Epithelial cell of esophagus (primary cell): ENCODE data around the gene ERCC6L2.

Experiments used
- DNase-seq: peaks from one replicate; pipeline ENCODE4 v3.0.0; 2010; ENCODE audit warnings: low read depth
- H3K4me3 ChIP-seq: 2 replicates; pipeline ENCODE4 v1.5.1; 2011; ENCODE audit warnings: mild to moderate bottlenecking, low read length, control low read depth
- TF ChIP-seq, protein P1 (sequence below): IDR thresholded peaks from 2 replicates; pipeline ENCODE4 v1.5.1; 2011; ENCODE audit warnings: low read depth, mild to moderate bottlenecking, low read length, control low read depth, inconsistent platforms; ENCODE audit not compliant: insufficient read depth; ENCODE audit errors: missing control alignments

Gene ERCC6L2

DNA sequence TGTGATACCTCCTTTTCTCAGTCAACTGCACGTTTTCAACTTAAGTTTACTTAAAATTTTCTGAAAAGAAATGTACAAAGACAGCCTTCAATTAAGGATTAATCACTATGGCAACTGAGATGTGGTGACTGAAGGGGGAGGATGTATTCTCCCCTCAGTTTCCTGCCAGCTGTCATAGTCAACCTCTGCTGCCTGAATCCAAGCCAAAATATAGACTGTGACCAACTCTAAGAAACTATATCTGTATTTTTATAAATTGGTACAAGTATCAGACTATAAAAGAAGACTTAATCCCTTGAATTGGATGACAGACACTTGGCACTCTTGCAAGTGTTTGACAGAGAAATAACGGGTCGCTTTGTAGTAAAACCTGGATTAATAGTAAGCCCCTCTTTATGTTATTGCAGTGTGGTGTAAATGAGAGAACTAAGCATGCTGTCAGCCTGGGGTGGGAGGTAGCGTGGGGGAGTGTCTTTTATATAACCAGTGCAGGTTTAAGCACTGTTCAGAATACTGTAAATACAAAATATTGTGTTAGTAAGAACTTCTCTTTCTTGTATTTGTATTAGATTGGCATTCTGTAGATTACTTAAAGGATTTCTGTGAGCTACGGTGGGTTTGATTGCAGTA is 106.4 kb downstream of the ERCC6L2 start:
- DNase-seq: no peak
- no peak overlapping the region for H3K4me3 ChIP-seq
- TF ChIP-seq, protein P1, sequence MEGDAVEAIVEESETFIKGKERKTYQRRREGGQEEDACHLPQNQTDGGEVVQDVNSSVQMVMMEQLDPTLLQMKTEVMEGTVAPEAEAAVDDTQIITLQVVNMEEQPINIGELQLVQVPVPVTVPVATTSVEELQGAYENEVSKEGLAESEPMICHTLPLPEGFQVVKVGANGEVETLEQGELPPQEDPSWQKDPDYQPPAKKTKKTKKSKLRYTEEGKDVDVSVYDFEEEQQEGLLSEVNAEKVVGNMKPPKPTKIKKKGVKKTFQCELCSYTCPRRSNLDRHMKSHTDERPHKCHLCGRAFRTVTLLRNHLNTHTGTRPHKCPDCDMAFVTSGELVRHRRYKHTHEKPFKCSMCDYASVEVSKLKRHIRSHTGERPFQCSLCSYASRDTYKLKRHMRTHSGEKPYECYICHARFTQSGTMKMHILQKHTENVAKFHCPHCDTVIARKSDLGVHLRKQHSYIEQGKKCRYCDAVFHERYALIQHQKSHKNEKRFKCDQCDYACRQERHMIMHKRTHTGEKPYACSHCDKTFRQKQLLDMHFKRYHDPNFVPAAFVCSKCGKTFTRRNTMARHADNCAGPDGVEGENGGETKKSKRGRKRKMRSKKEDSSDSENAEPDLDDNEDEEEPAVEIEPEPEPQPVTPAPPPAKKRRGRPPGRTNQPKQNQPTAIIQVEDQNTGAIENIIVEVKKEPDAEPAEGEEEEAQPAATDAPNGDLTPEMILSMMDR: no peak

DNA sequence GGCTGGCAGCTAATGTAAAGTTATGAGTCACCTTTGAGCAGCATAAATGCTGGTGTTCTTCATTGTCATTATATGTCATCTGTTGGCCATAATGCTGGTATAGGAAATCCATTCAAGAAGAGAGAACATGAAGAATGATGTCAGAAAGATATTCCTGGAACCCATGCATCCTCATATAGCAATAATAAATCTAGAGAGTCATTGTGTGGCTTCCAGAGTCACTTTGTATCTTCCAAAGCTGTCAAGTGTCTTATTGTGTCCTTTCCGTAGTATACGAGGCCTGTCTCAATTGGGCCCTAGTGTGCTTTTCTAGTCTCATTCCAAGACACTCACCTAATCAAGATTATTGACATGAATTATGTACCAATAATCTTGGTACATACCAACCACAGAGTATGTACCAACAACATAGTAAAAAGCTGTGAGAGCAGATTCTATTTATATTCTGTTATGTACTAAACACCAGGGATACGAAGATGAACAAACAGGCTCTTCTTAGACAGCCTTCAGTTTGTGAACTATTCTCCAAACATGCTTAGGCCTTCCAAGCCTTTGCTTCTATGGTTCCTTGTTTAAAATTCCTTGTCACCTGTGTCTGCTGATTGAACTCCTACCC is 110.1 kb downstream of the ERCC6L2 start:
- TF ChIP-seq, protein P1: no peak
- DNase-seq: no peak

DNA sequence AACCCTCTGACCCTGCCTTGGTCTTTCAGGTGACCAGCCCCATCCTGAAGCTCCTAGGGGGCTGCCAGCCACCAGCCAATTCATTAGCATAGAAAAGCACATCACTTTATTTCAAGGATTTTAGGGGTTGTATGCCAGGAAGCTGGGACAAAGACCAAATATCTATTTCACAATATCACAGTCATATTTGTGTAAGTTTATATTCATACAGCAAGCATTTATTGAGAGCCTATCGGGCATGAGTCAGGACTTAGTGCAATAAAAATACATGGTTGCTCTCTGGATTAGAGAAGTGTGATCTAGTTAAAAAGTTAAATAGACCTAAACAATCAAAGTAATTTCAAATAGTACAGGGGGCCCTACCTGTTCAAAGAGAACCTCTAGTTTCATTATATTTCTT is 113.8 kb downstream of the ERCC6L2 start:
- peak; percentile 55 for DNase-seq
- TF ChIP-seq, protein P1: no peak
- no peak overlapping the region for H3K4me3 ChIP-seq

More for the DNA sequence above, 110.1 kb downstream of the ERCC6L2 start:
- no peak overlapping the region for H3K4me3 ChIP-seq

DNA sequence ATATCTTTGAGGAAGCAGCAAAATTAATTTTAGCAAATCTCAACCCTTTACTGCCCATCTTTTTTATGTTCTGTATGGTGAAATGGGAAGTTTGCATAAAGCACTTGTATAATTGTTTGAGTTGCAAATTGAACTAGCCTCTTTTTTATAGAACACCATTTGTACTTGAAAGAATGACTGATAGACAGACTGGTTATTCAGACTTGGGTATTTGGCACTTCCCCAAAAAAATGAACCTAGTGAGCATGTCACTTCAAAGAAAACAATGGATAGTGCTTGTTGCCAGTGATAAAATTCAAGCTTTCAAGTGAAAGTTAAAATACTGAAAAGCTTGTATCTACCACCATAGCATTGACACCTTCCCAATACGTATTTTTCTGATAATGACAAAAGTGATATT is 115.8 kb downstream of the ERCC6L2 start:
- TF ChIP-seq, protein P1: no peak
- H3K4me3 ChIP-seq: no peak overlapping the region
- DNase-seq: peak; percentile 44

DNA sequence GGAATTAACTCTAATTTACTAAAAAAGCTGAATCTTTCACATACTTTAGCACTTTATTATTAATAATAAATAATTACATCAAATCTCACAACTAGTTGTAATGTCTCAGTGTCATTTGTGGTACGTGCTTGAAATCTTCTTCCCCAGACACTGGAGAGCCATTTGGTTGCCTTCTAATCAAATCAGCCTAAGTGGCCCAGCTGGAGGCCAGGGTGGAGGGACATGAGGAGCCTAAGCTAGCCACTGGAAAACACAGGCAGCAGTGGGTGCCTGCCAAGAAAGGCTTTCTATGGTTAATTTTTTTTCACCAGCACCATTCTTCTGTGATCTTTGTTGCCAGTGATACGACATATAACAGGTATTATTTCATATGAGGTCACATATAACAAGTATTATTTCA is 117.0 kb downstream of the ERCC6L2 start:
- DNase-seq: no peak
- H3K4me3 ChIP-seq: no peak overlapping the region
- TF ChIP-seq, protein P1: no peak

DNA sequence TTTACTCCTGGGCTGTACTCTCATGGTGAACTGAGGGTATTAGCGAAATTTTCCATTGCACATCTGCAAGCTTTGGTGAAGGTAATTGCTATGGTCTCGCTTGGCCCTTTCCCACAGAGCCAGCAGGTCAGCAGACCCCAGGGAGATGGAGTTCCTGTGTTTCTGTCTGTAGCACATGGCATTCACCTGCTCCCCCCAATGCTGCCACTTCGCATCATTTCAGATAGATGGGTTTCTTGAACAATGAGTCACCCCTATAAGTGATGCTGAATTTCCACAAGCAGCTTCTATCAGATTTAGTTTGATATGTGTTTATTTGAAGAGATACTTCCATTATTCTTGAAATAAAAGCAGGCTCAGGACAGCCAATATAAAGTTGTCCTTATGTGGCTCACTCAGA is 117.8 kb downstream of the ERCC6L2 start:
- H3K4me3 ChIP-seq: no peak overlapping the region
- no peak for DNase-seq
- TF ChIP-seq, protein P1: no peak

DNA sequence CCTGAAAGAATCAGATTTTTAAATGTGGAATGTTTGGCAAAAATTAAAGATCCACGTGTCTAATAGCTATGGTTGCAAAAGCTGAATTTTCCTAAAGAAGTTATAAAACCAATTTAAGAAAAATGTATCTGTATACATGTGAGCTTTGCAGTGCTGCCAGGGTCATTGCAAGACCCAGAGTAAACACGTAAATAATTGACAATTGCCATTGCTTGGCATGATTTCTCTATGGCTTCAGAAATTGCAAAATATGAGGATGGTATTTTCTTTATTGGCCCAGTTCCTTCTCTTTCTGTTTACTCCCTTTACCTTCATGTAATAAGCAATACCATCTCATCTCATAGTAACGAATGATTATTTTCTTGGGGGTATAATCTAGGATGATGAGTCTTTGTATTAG is 123.9 kb downstream of the ERCC6L2 start:
- no peak overlapping the region for H3K4me3 ChIP-seq
- TF ChIP-seq, protein P1: no peak
- no peak for DNase-seq
